ENCODE data around the gene COX19.
"Not testable (repeated sequence)": the region's sequence is repeated elsewhere in the genome, so short reads cannot be mapped to it uniquely, and the experiment has no call there.

Gene COX19

GRCh38 chr7:960269-960871 is 15.0 kb downstream of the COX19 start:
- no peak for DNase-seq

- DNase-seq, result not testable (repeated sequence)
Observed at GRCh38 chr7:959740-960139, 15.6 kb downstream of the COX19 start.

GRCh38 chr7:959271-959670 is 16.1 kb downstream of the COX19 start:
- DNase-seq, result no peak

- no peak for DNase-seq
Observed at GRCh38 chr7:958221-959200, 16.8 kb downstream of the COX19 start.

GRCh38 chr7:957418-958220 is 17.7 kb downstream of the COX19 start:
- DNase-seq, result peak; percentile 74 to 76

GRCh38 chr7:956031-956430 is 19.3 kb downstream of the COX19 start:
- DNase-seq, result no peak

- peak; percentile 64 to 83 for DNase-seq
Observed at GRCh38 chr7:954330-955238, 20.8 kb downstream of the COX19 start, which contains the start of gene ADAP1. Gene ADAP1, minus strand, starts transcription at chr7:954680. Its CDS starts 203 bp downstream, at chr7:954477.

- peak; percentile 72 to 81 for DNase-seq
Observed at GRCh38 chr7:953547-954327, 21.6 kb downstream of the COX19 start.

GRCh38 chr7:952548-953441 is 22.6 kb downstream of the COX19 start:
- DNase-seq, result no peak

- no peak for DNase-seq
Observed at GRCh38 chr7:951881-952547, 23.3 kb downstream of the COX19 start.

- no peak for DNase-seq
Observed at GRCh38 chr7:949021-949934, 26.1 kb downstream of the COX19 start.

GRCh38 chr7:947391-948210 is 27.7 kb downstream of the COX19 start:
- DNase-seq, result no peak

- no peak for DNase-seq
Observed at GRCh38 chr7:946256-946996, 28.9 kb downstream of the COX19 start.

- DNase-seq, result no peak
Observed at GRCh38 chr7:945556-946255, 29.6 kb downstream of the COX19 start.

- DNase-seq, result no peak
Observed at GRCh38 chr7:945147-945555, 30.2 kb downstream of the COX19 start.

GRCh38 chr7:944744-945143 is 30.6 kb downstream of the COX19 start:
- no peak for DNase-seq
